K562 (cell line): ENCODE results near the gene AP2S1. TPM values are rescaled to one million over a fixed set of nuclear protein-coding genes. Genes with fewer than 3 reads are reported as not detected.

ENCODE experiments used
- CHD7 ChIP-seq: fragments of 200-600 bp; sonication (generic); IDR thresholded peaks from one replicate; pipeline ENCODE4 v1.6.1; 2012; ENCODE audit warnings: mild to moderate bottlenecking, low read depth, low read length, inconsistent platforms
- NR2C2 ChIP-seq, 2 experiments: fragments of 200-800 bp in 1 of 2; sonication (Bioruptor generic) in 1 of 2; sonication (generic) in 1 of 2; formaldehyde crosslinking in 1 of 2; IDR thresholded peaks; 2 replicates each; pipeline versions ENCODE4 v1.6.1 to v1.8.0; 2016 to 2022; ENCODE audit warnings: mild to moderate bottlenecking in 1 of 2, missing compliant biosample characterization in 1 of 2, missing genetic modification characterization in 1 of 2, missing genetic modification reagents in 1 of 2
- ZZZ3 ChIP-seq: fragments of 450-650 bp; IDR thresholded peaks from 2 replicates; pipeline ENCODE4 v1.6.1; 2016; ENCODE audit warnings: antibody characterized with exemption, mild to moderate bottlenecking, moderate library complexity
- polyA plus RNA-seq, 8 experiments: library from polyadenylated mRNA; depleted of rRNA in 4 of 8; stranded (reverse) in 5 of 8; unstranded in 3 of 8; fragments of >200 nt; fragmentation: Nextera tagmentation in 2 of 8; fragmentation: Illumina TruSeq in 1 of 8; extraction: Ambion mirVana in 2 of 8; extraction: Trizol in 1 of 8; gene quantifications; 2 replicates each; pipeline versions ENCODE4 v1.2.1 to v1.2.3, GENCODE V29; 2011 to 2014; ENCODE audit warnings: inconsistent platforms in 1 of 8, missing spikeins in 1 of 8
- total RNA-seq, 7 experiments: library from RNA; depleted of rRNA in 6 of 7; stranded (reverse); fragments of >200 nt in 6 of 7; fragmentation: Illumina TruSeq in 2 of 7; extraction: Trizol in 2 of 7; gene quantifications; 2 replicates each; pipeline versions ENCODE4 v1.2.1 to v1.2.3, GENCODE V29; 2011 to 2021; ENCODE audit warnings: low replicate concordance in 1 of 7
- TF ChIP-seq, protein P1 (sequence below), 2 experiments: fragments of 450-650 bp; formaldehyde crosslinking in 1 of 2; IDR thresholded peaks; 2 replicates each; pipeline versions ENCODE4 v1.4.0 to v1.6.1; 2014 to 2020; ENCODE audit warnings: mild to moderate bottlenecking in 2 of 2, borderline replicate concordance in 1 of 2, low read depth in 1 of 2

AP2S1 gene
- total and polyA plus RNA-seq, 9 of the 15 experiments (the other 6 are each of a cell fraction or from before 2014, with no cell fraction given) = 32.4 to 294 (median 136) TPM

- TF ChIP-seq, protein P1, sequence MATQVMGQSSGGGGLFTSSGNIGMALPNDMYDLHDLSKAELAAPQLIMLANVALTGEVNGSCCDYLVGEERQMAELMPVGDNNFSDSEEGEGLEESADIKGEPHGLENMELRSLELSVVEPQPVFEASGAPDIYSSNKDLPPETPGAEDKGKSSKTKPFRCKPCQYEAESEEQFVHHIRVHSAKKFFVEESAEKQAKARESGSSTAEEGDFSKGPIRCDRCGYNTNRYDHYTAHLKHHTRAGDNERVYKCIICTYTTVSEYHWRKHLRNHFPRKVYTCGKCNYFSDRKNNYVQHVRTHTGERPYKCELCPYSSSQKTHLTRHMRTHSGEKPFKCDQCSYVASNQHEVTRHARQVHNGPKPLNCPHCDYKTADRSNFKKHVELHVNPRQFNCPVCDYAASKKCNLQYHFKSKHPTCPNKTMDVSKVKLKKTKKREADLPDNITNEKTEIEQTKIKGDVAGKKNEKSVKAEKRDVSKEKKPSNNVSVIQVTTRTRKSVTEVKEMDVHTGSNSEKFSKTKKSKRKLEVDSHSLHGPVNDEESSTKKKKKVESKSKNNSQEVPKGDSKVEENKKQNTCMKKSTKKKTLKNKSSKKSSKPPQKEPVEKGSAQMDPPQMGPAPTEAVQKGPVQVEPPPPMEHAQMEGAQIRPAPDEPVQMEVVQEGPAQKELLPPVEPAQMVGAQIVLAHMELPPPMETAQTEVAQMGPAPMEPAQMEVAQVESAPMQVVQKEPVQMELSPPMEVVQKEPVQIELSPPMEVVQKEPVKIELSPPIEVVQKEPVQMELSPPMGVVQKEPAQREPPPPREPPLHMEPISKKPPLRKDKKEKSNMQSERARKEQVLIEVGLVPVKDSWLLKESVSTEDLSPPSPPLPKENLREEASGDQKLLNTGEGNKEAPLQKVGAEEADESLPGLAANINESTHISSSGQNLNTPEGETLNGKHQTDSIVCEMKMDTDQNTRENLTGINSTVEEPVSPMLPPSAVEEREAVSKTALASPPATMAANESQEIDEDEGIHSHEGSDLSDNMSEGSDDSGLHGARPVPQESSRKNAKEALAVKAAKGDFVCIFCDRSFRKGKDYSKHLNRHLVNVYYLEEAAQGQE (IDR thresholded peaks at IDR 0.05; ENCODE audit: borderline replicate concordance) = peak; percentile 83
- TF ChIP-seq, protein P1 (CRISPR knock-in tag; IDR thresholded peaks at IDR 0.05; ENCODE audit: low read depth) = peak; percentile 15; the same call in 1 of the 2 replicates
- TF ChIP-seq CHD7 (no peak), NR2C2 (CRISPR knock-in tag; IDR thresholded peaks at IDR 0.05) (peak; percentile 82), NR2C2 (tag; IDR thresholded peaks at IDR 0.05) (peak; percentile 95), ZZZ3 (0 out of 2 replicates have a peak, but pooled peaks have one; percentile 80)
Observed at GRCh38 chr19:46850228-46851203, at the start of gene AP2S1 (continued).
